ENCODE data around the gene CA10. TPM values are rescaled to one million over a fixed set of nuclear protein-coding genes. Genes with fewer than 3 reads are reported as not detected.

CA10 gene
- total RNA-seq, 1 experiment from 2014 or later = 0.46 TPM

DNA sequence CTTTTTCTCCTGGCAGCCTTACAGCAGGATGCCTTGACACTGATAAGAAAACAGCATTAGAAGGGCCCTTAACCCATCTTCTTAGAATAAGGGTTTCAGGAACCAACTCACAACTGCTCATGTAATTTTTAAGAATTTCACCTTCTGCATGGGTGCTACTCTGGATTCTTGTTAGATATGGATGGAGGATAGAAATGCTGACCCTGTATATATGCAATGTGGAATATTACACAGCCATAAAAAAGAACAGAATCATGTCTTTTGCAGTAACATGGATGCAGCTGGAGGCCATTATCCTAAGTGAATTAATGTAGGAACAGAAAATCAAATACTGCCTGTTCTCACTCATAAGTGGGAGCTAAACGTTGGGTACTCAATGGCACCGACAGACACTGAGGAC lies 423.5 kb downstream of the CA10 start:
- no peaks in the 10 kb centered on the region for H3K79me2 ChIP-seq (ENCODE audit: insufficient read depth, low read length)
- H3K9ac ChIP-seq (ENCODE audit: extremely low read depth, insufficient read length, low read length) = no peak overlapping the region
- H4K91ac ChIP-seq (ENCODE audit: insufficient read length, low read depth, low read length) = no peak overlapping the region
- no peak overlapping the region for H2BK20ac ChIP-seq (ENCODE audit: low read depth, low read length, poor library complexity, severe bottlenecking)
- H4K20me1 ChIP-seq (ENCODE audit: control insufficient read depth, insufficient read depth, insufficient read length) = no peaks in the 10 kb centered on the region
- peaks cover 4 to 7% of the 10 kb centered on the region in 2 experiments; a peak in 4 of 5 replicates for H3K9me3 Mint-ChIP-seq
- H2BK15ac ChIP-seq (ENCODE audit: low read depth, low read length) = no peak overlapping the region
- no peak overlapping the region for H2AFZ ChIP-seq (ENCODE audit: low read length)
- no peak overlapping the region for H3K23ac ChIP-seq (ENCODE audit: insufficient read length, low read depth, low read length)
- H3K9me3 ChIP-seq (ENCODE audit: control insufficient read depth, low read depth, low read length) = no peaks in the 10 kb centered on the region
- no peak overlapping the region for H2AK5ac ChIP-seq (ENCODE audit: insufficient read length, low read length)
- H4K8ac ChIP-seq (replicated peaks; ENCODE audit: insufficient read length, low read depth, low read length) = no peak overlapping the region
- peaks cover 37 to 40% of the 10 kb centered on the region in 2 experiments for H3K4me1 Mint-ChIP-seq
- H3K4me3 Mint-ChIP-seq = no peak overlapping the region
- H3K18ac ChIP-seq (ENCODE audit: insufficient read length, low read depth, low read length) = no peak overlapping the region
- no peak overlapping the region for H2BK5ac ChIP-seq (ENCODE audit: insufficient read length, low read length)
- TF ChIP-seq, protein P1, sequence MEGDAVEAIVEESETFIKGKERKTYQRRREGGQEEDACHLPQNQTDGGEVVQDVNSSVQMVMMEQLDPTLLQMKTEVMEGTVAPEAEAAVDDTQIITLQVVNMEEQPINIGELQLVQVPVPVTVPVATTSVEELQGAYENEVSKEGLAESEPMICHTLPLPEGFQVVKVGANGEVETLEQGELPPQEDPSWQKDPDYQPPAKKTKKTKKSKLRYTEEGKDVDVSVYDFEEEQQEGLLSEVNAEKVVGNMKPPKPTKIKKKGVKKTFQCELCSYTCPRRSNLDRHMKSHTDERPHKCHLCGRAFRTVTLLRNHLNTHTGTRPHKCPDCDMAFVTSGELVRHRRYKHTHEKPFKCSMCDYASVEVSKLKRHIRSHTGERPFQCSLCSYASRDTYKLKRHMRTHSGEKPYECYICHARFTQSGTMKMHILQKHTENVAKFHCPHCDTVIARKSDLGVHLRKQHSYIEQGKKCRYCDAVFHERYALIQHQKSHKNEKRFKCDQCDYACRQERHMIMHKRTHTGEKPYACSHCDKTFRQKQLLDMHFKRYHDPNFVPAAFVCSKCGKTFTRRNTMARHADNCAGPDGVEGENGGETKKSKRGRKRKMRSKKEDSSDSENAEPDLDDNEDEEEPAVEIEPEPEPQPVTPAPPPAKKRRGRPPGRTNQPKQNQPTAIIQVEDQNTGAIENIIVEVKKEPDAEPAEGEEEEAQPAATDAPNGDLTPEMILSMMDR (conservative IDR thresholded peaks at IDR 0.05) = no peak
- no peak overlapping the region for H3T11ph ChIP-seq (ENCODE audit: low read length)
- WGBS (ENCODE audit: extremely low coverage, insufficient read length, low lambda C conversion rate) = no CpG with 5 or more reads among the region's 2 CpGs
- no peak overlapping the region for H3K4me2 ChIP-seq (ENCODE audit: insufficient read depth, insufficient read length, low read length)
- no peaks in the 10 kb centered on the region for H3K27me3 ChIP-seq (ENCODE audit: insufficient read depth, low read length)
- H3K36me3 Mint-ChIP-seq (ENCODE audit: insufficient read depth in 1 of 3, low read depth in 3 of 3) = peaks cover 0 to 3% (median 2%) of the 10 kb centered on the region in 3 experiments; a peak in 3 of 7 replicates
- H3K56ac ChIP-seq (ENCODE audit: insufficient read length, low read depth, low read length) = no peak overlapping the region
- H3K23me2 ChIP-seq (ENCODE audit: insufficient read length, low read depth, low read length, poor library complexity, severe bottlenecking) = no peaks in the 10 kb centered on the region
- no peak overlapping the region for H2BK12ac ChIP-seq (ENCODE audit: insufficient read length, low read depth, low read length)
- H3K27ac ChIP-seq (ENCODE audit: insufficient read length, low read depth, low read length) = no peak overlapping the region
- H3K27ac Mint-ChIP-seq = no peak overlapping the region
- H3K4ac ChIP-seq (ENCODE audit: low read depth, low read length) = no peak overlapping the region
- no peak overlapping the region for H4K5ac ChIP-seq (ENCODE audit: insufficient read length, low read depth, low read length)
- peaks cover 8% of the 10 kb centered on the region; the same call in 1 of the 2 replicates for H3K4me1 ChIP-seq (ENCODE audit: insufficient read depth, low read length)
- H3K27me3 Mint-ChIP-seq (ENCODE audit: low read depth) = no peaks in the 10 kb centered on the region
- H2BK120ac ChIP-seq (ENCODE audit: low read depth, low read length, poor library complexity, severe bottlenecking) = no peak overlapping the region
- no peaks in the 10 kb centered on the region for H3K79me1 ChIP-seq (ENCODE audit: insufficient read depth, low read depth, low read length, poor library complexity, severe bottlenecking)
- no peak for DNase-seq
- no peak overlapping the region for H3K14ac ChIP-seq (ENCODE audit: insufficient read depth, low read length)

Data from H9 (cell line).